ES-I3 (cell line): Measurements from ENCODE around the gene XPR1.

Source experiments
- H3K36me3 ChIP-seq: 2 replicates; pipeline ENCODE4 v1.6.1; 2013; ENCODE audit warnings: mild to moderate bottlenecking, low read length, control low read depth, moderate library complexity; ENCODE audit not compliant: insufficient read depth
- H3K4me1 ChIP-seq: 2 replicates; pipeline ENCODE4 v1.6.1; 2013; ENCODE audit warnings: mild to moderate bottlenecking, control low read depth, low read length; ENCODE audit not compliant: insufficient read depth
- H3K9ac ChIP-seq: 2 replicates; pipeline ENCODE4 v1.6.1; 2013; ENCODE audit warnings: low read depth, mild to moderate bottlenecking, low read length, moderate library complexity
- H3K9me3 ChIP-seq: 2 replicates; pipeline ENCODE4 v1.6.1; 2013; ENCODE audit warnings: mild to moderate bottlenecking, low read length, moderate library complexity; ENCODE audit not compliant: control insufficient read depth, insufficient read depth

Gene XPR1

DNA sequence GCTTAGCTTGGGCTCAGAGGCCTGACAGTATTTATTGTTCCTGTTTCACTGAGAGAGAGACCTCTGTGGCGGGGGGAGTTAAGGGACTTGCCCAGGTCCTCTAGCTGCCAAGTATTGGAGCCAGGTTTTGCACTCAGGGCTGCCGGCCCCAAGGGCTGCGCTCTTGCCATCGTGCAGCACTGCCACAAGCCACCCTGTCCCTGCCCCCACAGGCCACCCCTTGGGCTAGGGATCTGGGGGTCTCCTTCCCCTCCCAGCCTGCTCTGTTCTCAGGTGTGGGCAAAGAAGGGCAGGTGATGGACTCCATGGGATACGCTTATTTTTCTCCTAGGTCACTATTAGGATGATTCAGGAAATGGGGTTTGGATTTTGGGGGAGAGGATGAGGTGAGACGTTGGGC lies 289.6 kb downstream of the XPR1 start:
- no peaks in the 10 kb centered on the region for H3K9me3 ChIP-seq
- H3K9ac ChIP-seq: no peak overlapping the region
- peaks cover 36% of the 10 kb centered on the region for H3K4me1 ChIP-seq
- no peaks in the 10 kb centered on the region for H3K36me3 ChIP-seq

GRCh38 chr1:180921891-180922630 lies 290.2 kb downstream of the XPR1 start:
- Histone ChIP-seq H3K9ac (peak overlapping the region; percentile 27; the same call in 1 of the 2 replicates), H3K9me3 (no peaks in the 10 kb centered on the region), H3K36me3 (no peaks in the 10 kb centered on the region), H3K4me1 (peaks cover 36% of the 10 kb centered on the region)

GRCh38 chr1:180922631-180923015 lies 290.8 kb downstream of the XPR1 start:
- no peaks in the 10 kb centered on the region for H3K9me3 ChIP-seq
- peak overlapping the region; percentile 27 for H3K9ac ChIP-seq
- H3K4me1 ChIP-seq: peaks cover 36% of the 10 kb centered on the region
- no peaks in the 10 kb centered on the region for H3K36me3 ChIP-seq

- no peaks in the 10 kb centered on the region for H3K9me3 ChIP-seq
- H3K9ac ChIP-seq: peak overlapping the region; percentile 39
- no peaks in the 10 kb centered on the region for H3K36me3 ChIP-seq
- peaks cover 36% of the 10 kb centered on the region for H3K4me1 ChIP-seq
Measured at GRCh38 chr1:180923021-180923841, 291.4 kb downstream of the XPR1 start.

DNA sequence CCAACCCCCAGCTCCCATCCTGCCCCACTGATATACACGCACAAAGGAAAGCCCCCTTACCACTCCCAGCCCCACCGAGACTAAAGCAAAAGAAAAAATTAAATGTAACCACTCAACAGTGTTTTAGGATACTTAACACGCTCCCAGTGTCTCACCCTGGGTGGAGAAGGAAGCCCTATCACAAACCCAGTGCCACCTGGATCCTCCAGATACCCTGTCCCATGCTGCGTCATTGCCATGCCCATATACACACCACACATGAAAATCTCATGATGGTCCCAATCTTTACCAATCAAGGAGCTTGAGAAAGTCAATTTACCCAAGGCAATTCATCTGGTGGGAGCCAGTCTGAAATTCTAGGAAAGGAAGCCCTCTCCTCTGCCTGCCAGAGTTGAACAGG lies 292.1 kb downstream of the XPR1 start:
- Histone ChIP-seq H3K4me1 (peaks cover 36% of the 10 kb centered on the region), H3K9ac (peak overlapping the region; percentile 39; the same call in 1 of the 2 replicates), H3K9me3 (no peaks in the 10 kb centered on the region), H3K36me3 (no peaks in the 10 kb centered on the region)

GRCh38 chr1:180924939-180925338 lies 293.1 kb downstream of the XPR1 start:
- Histone ChIP-seq H3K9me3 (no peaks in the 10 kb centered on the region), H3K4me1 (peaks cover 36% of the 10 kb centered on the region), H3K36me3 (no peaks in the 10 kb centered on the region), H3K9ac (no peak overlapping the region)

DNA sequence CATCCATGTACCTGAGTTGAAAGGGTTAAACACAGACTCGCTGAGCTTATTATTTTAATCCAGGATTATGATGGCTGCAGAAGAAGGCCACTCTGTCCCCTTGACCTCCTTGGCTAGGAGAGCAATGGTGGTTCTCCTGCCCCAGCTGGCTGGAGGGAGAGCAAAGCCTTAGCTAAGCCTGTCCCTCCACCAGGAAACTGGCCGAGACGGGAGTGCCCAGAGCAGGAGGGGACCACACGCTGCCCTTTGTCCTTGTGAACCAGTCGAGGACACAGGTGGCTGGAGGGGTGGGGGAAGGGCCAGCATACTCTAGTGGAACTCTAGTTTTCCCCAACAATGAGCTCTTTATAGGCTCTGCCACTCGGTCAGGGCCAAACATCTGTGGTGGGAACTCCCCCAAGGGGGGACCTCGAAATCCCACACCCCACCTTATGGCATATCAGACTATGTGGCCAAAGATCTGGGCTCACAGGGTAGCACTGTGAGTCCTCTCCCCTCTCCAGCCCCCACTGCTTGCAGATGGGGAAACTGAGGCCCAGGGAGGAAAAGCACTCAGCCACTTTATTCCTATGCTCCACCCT lies 293.7 kb downstream of the XPR1 start:
- no peaks in the 10 kb centered on the region for H3K9me3 ChIP-seq
- no peaks in the 10 kb centered on the region for H3K36me3 ChIP-seq
- H3K4me1 ChIP-seq: peaks cover 36% of the 10 kb centered on the region
- H3K9ac ChIP-seq: no peak overlapping the region

- Histone ChIP-seq H3K36me3 (no peaks in the 10 kb centered on the region), H3K9ac (no peak overlapping the region), H3K4me1 (peaks cover 36% of the 10 kb centered on the region), H3K9me3 (no peaks in the 10 kb centered on the region)
Measured at GRCh38 chr1:180926164-180926981, 294.6 kb downstream of the XPR1 start.

- H3K4me1 ChIP-seq: peaks cover 32% of the 10 kb centered on the region
- H3K9ac ChIP-seq: no peak overlapping the region
Measured at GRCh38 chr1:180927348-180927747, 295.5 kb downstream of the XPR1 start.

DNA sequence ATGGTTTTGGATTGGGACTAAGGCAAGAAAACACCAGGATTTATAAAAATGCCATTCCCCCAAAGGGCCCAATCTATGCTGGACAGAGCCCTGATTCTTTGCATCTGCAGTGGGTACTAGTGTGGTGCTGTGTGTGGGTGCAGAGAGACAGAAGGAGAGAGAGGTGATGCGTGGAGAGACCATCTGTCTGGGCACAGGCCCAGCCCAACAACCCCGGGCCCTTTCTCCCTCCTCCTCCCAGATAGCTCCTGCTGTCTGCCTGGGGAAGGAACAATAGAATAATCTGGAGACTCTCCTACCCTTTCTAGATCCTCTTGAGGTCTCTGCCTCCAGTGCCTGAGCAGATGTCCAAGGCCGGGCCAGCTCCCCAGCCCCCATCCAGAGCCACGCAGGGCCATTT lies 296.0 kb downstream of the XPR1 start:
- no peak overlapping the region for H3K9ac ChIP-seq
- H3K9me3 ChIP-seq: no peaks in the 10 kb centered on the region
- H3K4me1 ChIP-seq: peaks cover 27% of the 10 kb centered on the region
- no peaks in the 10 kb centered on the region; the same call in 1 of the 2 replicates for H3K36me3 ChIP-seq

More at GRCh38 chr1:180927348-180927747, 295.5 kb downstream of the XPR1 start:
- no peaks in the 10 kb centered on the region for H3K9me3 ChIP-seq
- no peaks in the 10 kb centered on the region for H3K36me3 ChIP-seq

DNA sequence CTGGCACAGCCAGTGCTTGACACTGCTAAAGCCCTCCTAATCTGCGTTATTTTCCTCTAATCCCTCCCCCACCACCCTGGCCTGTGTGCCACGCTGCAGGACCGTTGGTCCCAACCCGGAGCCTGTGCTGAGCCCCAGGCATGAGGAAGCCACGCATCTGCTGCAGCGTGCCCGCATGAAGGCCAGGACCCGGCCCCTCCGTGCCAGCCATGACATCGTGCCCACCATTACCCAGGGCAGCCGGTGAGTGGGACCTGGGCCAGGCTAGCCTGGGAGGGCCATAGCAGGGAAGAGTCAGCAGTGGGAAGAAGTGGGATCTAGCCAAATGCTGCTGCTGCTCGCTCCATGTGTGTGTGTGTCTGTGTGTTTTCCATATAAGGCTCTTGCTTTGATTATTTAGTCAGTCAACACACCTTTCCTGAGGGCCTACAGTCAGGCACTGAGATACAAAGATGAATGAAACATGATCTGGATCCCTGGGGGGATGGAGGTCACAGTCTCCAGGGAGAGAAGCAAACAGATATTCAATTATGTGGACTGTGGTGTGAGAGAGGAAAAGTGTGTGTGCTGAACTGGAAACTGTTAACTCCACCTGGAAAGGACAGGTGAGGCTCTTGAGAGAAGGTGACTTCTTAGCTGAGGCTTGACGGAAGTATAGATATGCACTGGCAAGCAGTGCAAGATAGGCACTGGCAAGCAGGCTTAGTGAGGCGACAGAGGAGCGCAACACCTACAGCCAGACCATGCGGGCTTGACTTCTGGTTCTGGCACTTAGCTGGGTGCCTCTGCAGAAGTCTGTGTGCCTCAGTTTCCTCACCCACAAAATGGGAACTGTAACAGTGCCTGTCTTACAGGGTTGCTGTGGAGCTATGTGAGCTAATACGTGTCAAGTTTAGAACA lies 296.8 kb downstream of the XPR1 start:
- H3K9me3 ChIP-seq: no peaks in the 10 kb centered on the region
- no peak overlapping the region for H3K9ac ChIP-seq
- peaks cover 24% of the 10 kb centered on the region for H3K4me1 ChIP-seq
- no peaks in the 10 kb centered on the region; the same call in 1 of the 2 replicates for H3K36me3 ChIP-seq

DNA sequence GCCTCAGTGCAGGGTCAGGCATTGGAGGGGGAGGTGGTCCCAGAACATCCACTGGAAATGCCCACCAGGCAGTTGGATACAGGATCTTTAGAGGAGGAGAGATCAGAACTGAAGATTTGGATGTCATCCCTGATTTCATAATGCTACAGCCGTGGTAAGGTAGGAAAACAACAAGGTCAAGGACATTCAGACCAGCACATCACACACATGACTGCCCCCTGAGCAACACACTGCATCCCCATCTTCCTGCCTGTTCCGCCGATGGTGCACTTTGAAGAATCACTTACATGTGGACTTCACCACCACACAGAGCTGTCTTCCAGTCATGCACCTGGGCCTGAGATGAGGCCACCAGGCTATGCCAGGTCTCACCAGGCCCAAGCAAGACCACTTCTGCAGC lies 297.6 kb downstream of the XPR1 start:
- Histone ChIP-seq H3K36me3 (no peaks in the 10 kb centered on the region; the same call in 1 of the 2 replicates), H3K4me1 (peaks cover 15% of the 10 kb centered on the region), H3K9ac (no peak overlapping the region), H3K9me3 (no peaks in the 10 kb centered on the region)

DNA sequence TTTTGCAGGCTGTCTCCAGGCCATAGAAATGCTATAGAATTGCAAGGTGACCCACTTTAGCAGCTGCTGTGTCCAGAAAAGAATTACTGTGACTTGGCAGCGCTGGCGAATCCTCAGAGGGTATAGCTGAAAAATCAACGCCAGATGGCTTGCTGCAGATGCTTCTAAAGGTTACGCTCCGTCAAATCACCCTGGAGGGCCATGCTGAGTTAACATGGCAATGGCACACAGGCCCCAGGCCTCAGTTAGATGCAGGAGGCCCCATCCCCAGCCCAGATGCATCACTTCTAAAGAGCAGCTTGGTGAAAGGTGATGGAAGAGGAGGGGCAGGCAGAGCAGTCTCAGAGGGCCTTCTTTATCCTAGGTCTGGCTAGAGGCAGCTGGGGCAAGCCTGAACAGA lies 298.9 kb downstream of the XPR1 start:
- Histone ChIP-seq H3K4me1 (peaks cover 5% of the 10 kb centered on the region), H3K9ac (no peak overlapping the region), H3K9me3 (no peaks in the 10 kb centered on the region), H3K36me3 (no peaks in the 10 kb centered on the region; the same call in 1 of the 2 replicates)
